GM12892 (cell line): ENCODE results near the gene TOMM40L.

Experiments
- POLR2A ChIP-seq: IDR thresholded peaks from 2 replicates; pipeline ENCODE4 v1.6.1; 2011; ENCODE audit warnings: low read depth, low read length, control low read depth
- TAF1 ChIP-seq: IDR thresholded peaks from 2 replicates; pipeline ENCODE4 v1.6.1; 2011; ENCODE audit warnings: low read depth, mild to moderate bottlenecking, control low read depth, low read length, borderline replicate concordance

- no peak for TF ChIP-seq POLR2A
- TF ChIP-seq TAF1: no peak
Measured at GRCh38 chr1:161214369-161214768, 11.5 kb upstream of the TOMM40L start.
